Measurements from ENCODE around the gene CACNA2D3.

- no peak for TF ChIP-seq CTCF (IDR thresholded peaks at IDR 0.05)
- TF ChIP-seq POLR2AphosphoS5 (IDR thresholded peaks at IDR 0.05): no peak
- no peak for TF ChIP-seq POLR2A (IDR thresholded peaks at IDR 0.05)
Measured at GRCh38 chr3:54591157-54591556, 468.8 kb downstream of the CACNA2D3 start.
